Neural progenitor cell (in vitro differentiated cells): Measurements from ENCODE around the gene RASL10A.

Source experiments
- EZH2 ChIP-seq: fragments of 200-600 bp; sonication (generic); IDR thresholded peaks from 2 replicates; pipeline ENCODE4 v1.6.1; 2017; ENCODE audit warnings: antibody characterized with exemption, mild to moderate bottlenecking, moderate library complexity
- TF ChIP-seq, protein P1 (sequence below): fragments of 200-600 bp; sonication (generic); IDR thresholded peaks from 2 replicates; pipeline ENCODE4 v1.5.1; 2017; ENCODE audit warnings: antibody characterized with exemption, mild to moderate bottlenecking

DNA sequence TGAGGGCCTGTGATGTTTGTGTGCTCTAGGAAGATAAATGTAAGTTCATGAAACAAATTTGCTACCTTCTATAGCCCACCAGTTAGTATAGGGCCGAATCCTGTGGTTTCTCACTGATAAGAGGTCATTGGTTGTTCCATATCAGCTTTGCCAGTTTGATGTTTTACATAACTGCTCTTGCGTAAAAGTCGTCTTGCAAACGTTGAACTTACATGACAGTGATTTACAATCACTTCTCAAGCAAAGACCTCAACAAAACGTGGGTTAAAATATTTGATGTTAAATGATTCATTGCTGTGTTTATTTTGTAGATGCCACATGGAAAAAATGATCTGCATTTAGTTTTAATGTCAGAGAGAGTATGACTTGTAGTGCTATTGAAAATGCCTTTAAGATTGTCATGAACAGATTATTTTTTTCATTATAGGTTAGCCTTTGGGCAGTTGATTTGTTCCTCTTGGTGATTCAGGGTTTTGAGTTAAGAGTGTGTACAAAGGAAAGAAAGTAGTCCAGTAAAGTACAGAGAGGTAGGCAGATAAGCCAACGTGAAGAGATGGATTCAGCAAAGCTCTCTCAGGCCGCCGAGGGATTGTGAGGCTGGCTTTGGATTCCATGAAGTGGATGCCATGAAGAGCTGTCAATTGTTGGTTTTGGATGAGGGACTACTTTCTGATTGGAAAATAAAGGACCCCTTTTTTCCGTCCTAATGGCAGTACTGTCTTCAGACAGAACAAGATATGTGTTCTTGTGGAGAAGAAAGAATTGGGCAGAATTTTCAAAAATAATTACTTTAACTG lies 44.8 kb downstream of the RASL10A start:
- TF ChIP-seq, protein P1, sequence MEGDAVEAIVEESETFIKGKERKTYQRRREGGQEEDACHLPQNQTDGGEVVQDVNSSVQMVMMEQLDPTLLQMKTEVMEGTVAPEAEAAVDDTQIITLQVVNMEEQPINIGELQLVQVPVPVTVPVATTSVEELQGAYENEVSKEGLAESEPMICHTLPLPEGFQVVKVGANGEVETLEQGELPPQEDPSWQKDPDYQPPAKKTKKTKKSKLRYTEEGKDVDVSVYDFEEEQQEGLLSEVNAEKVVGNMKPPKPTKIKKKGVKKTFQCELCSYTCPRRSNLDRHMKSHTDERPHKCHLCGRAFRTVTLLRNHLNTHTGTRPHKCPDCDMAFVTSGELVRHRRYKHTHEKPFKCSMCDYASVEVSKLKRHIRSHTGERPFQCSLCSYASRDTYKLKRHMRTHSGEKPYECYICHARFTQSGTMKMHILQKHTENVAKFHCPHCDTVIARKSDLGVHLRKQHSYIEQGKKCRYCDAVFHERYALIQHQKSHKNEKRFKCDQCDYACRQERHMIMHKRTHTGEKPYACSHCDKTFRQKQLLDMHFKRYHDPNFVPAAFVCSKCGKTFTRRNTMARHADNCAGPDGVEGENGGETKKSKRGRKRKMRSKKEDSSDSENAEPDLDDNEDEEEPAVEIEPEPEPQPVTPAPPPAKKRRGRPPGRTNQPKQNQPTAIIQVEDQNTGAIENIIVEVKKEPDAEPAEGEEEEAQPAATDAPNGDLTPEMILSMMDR = no peak
- no peak for TF ChIP-seq EZH2
